Muscle layer of colon (tissue), 2 donors: Measurements from ENCODE around the gene SORCS1.

ENCODE experiments used
- H3K27ac ChIP-seq: one replicate; pipeline ENCODE4 v1.7.0; 2013; ENCODE audit warnings: low read depth, mild to moderate bottlenecking, low read length, moderate library complexity
- H3K27me3 ChIP-seq, 2 donors: one replicate each; pipeline ENCODE4 v1.7.0; 2013; ENCODE audit warnings: low read length in 2 of 2, mild to moderate bottlenecking in 2 of 2; ENCODE audit not compliant: insufficient read depth in 2 of 2, control insufficient read depth in 1 of 2
- H3K36me3 ChIP-seq: one replicate; pipeline ENCODE4 v1.7.0; 2013; ENCODE audit warnings: mild to moderate bottlenecking, low read length; ENCODE audit not compliant: insufficient read depth
- H3K4me1 ChIP-seq: one replicate; pipeline ENCODE4 v1.7.0; 2013; ENCODE audit warnings: mild to moderate bottlenecking, low read length; ENCODE audit not compliant: insufficient read depth
- H3K4me3 ChIP-seq, 2 donors: one replicate each; pipeline ENCODE4 v1.7.0; 2013; ENCODE audit warnings: low read length in 2 of 2, low read depth in 1 of 2, mild to moderate bottlenecking in 1 of 2, moderate library complexity in 1 of 2
- H3K9ac ChIP-seq: one replicate; pipeline ENCODE4 v1.7.0; 2013; ENCODE audit warnings: low read length
- H3K9me3 ChIP-seq: one replicate; pipeline ENCODE4 v1.7.0; 2013; ENCODE audit warnings: mild to moderate bottlenecking, low read length
- donor health status: abdominal sarcoma.
- donor health status: Adenocarcinoma of cecum.

The SORCS1 gene

DNA sequence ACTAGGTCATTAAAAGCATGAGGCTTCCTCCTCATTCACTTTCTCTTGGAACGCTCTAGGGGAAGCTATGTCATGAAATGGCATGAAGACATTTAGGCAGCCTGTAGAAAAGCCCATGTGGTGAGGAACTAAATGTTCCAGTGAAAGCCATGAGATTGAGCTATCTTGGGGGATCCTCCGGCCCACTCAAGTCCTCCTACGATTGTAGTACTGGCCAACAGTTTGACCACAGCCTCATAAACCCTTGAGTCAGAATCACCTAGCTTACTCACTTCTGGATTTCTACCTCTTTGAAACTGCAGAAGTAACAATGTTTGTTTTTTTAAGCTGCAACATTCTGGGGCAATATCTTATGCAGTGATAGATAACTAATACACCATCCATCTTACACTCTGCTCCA lies 605.1 kb downstream of the SORCS1 start:
- Histone ChIP-seq H3K9me3 (no peaks in the 10 kb centered on the region), H3K27ac (no peak overlapping the region), H3K9ac (no peak overlapping the region), H3K4me1 (no peaks in the 10 kb centered on the region), H3K36me3 (no peaks in the 10 kb centered on the region), H3K27me3 (no peaks in the 10 kb centered on the region), H3K4me3 (no peak overlapping the region)

DNA sequence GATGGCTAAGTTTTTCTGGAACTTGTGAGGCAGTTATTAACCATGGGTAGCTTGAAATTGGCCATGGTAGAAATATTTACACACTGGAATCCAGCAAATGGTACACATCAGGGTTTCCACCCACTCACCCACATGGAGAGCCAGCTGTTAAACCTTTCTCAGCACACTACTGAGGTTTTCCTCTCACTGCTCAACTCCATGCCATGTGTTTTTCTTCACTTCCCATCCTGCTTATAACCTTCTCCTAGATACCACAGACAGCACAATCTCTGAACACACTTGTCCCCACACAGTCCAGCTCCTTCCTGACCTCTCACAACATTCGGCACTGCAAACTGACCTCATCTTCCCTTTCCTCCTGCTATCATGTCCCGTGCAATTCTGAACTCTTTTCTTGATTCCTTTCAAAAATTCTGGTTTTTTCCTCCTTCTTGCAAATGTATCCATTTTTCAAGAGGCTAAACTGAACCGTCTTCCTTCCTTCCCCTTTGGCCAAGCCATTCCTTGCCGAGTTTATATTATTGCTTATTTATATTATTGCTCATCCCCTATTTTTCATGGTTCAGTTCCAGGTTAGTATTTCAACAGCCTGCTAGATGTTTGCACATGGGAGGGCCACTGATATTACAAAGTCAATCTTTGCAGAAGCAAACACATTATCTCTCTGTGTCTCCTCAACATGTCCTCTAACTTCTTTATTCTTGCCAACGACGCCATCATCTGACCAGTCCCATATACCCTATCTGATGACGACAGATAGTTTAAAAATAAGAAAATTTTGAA lies 606.4 kb downstream of the SORCS1 start:
- no peaks in the 10 kb centered on the region for H3K4me1 ChIP-seq
- H3K4me3 ChIP-seq: no peak overlapping the region
- no peaks in the 10 kb centered on the region for H3K27me3 ChIP-seq
- H3K36me3 ChIP-seq: no peaks in the 10 kb centered on the region
- H3K9ac ChIP-seq: no peak overlapping the region
- no peaks in the 10 kb centered on the region for H3K9me3 ChIP-seq
- no peak overlapping the region for H3K27ac ChIP-seq

DNA sequence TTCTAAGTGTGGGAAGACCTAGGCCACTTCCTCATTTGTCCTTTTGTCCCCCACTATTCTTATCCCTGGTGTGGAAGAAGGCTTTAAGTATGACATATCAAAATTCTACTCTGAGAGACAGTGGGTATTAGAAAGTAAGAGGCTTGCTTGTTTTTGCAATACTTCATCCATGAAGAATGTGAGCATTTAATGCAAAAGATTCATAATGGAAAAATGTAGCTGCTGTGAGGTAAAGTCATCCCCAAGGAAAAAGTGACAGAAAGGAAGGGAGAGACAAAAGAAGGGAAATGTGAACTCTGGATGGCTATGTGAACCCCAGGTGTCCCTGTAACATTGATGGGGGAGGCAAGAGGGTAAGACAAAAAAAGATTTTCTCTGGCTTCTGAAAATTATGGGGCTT lies 607.5 kb downstream of the SORCS1 start:
- Histone ChIP-seq H3K27me3 (no peaks in the 10 kb centered on the region), H3K9ac (no peak overlapping the region), H3K27ac (no peak overlapping the region), H3K36me3 (no peaks in the 10 kb centered on the region), H3K4me3 (no peak overlapping the region), H3K4me1 (no peaks in the 10 kb centered on the region), H3K9me3 (no peaks in the 10 kb centered on the region)

DNA sequence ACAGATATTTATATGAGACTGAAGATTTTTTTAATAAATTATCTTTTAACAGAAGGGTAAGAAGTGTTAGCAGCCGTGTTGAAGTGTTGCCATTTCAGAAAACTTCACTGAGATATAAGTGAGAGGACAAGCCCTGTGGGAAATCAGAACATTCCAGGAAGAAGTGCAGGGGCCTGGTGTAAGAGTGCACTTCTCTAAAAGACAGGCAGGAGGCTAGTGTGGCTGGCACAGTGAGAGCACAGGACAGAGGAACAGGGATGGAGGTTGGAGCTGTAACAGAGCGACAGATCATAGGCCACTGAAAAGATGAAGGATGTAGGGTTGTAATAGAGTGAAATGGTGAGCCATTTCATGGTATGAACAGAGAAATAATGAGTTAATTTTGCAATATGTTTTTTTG lies 608.9 kb downstream of the SORCS1 start:
- no peaks in the 10 kb centered on the region for H3K4me1 ChIP-seq
- no peaks in the 10 kb centered on the region for H3K36me3 ChIP-seq
- H3K27ac ChIP-seq: no peak overlapping the region
- no peak overlapping the region for H3K4me3 ChIP-seq
- no peaks in the 10 kb centered on the region for H3K9me3 ChIP-seq
- no peaks in the 10 kb centered on the region for H3K27me3 ChIP-seq
- H3K9ac ChIP-seq: no peak overlapping the region

DNA sequence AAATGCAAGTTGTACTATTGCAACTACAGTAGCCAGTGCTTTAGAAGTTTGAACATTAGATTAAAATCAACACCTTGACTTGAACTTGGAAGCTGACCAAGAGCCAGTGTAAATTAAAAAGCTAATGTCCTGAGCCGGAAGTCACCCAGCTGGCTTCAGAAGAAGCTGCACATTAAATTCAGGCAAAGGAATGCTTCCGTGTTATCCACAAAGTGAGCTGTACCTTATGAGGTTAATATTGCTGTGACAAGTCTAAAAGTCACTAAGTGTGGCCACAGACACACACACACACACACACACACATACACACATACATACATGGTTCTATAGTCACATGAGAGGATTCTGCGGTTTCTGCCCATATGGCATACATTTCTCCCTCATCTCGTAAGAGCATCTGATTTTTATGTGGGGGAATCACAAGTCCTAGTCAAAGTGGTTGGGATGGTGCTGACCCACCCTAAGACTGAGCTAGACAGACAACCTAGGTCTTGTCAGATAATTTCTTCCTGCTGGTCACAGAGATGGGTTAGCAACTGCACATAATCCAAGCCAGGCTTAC lies 612.9 kb downstream of the SORCS1 start:
- Histone ChIP-seq H3K4me1 (no peaks in the 10 kb centered on the region), H3K4me3 (no peak overlapping the region), H3K9ac (no peak overlapping the region), H3K36me3 (no peaks in the 10 kb centered on the region), H3K27ac (no peak overlapping the region), H3K27me3 (no peaks in the 10 kb centered on the region), H3K9me3 (no peaks in the 10 kb centered on the region)

DNA sequence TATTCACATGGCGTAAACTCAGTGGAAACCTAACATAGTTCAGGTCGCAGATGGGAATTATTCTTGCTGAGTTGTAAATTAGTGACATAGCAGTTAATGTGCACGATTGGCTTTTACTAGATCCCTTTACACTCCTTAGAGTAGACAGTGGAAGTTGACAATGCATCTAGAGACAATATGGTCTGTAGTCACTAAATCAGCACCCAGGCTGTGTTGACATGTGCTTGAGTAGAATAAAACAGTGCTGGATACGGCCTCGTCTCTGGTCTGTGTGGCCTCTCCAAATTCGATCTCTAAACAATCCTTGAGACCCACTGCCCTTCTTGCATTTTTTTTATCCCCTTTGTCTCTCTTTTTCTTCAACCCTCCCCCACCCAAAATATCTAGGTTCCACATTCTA lies 615.7 kb downstream of the SORCS1 start:
- no peaks in the 10 kb centered on the region for H3K27me3 ChIP-seq
- H3K9ac ChIP-seq: no peak overlapping the region
- H3K4me1 ChIP-seq: no peaks in the 10 kb centered on the region
- H3K4me3 ChIP-seq: no peak overlapping the region
- H3K9me3 ChIP-seq: no peaks in the 10 kb centered on the region
- H3K36me3 ChIP-seq: no peaks in the 10 kb centered on the region
- no peak overlapping the region for H3K27ac ChIP-seq

DNA sequence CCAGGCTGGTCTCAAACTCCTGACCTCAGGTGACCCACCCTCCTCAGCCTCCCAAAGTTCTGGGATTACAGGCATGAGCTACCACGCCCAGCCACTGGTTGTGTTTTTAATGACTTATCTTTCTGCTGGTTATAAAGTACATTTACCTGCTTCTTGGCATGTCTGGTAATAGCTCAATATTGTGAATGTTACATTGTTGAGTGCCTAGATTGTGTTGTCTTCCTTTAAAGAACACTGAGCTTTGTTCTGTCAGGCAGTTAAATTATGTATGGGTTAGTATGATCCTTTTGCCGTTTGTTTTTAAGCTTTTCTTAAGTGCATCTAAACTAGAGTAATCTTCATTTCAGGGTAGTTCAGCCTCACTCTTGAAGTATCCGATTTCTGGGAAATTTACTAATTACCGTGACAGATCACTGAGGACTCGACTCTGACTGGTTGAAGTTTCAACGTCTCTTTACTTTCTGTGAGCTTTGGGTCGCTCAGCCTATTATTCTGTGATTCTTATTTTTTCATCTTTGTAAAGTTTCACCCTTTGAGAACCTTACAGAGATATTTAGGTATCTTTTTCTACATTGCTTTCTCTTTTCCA lies 617.4 kb downstream of the SORCS1 start:
- H3K27me3 ChIP-seq: no peaks in the 10 kb centered on the region
- H3K4me3 ChIP-seq: no peak overlapping the region
- no peaks in the 10 kb centered on the region for H3K36me3 ChIP-seq
- no peaks in the 10 kb centered on the region for H3K4me1 ChIP-seq
- no peak overlapping the region for H3K27ac ChIP-seq
- no peak overlapping the region for H3K9ac ChIP-seq
- no peaks in the 10 kb centered on the region for H3K9me3 ChIP-seq

DNA sequence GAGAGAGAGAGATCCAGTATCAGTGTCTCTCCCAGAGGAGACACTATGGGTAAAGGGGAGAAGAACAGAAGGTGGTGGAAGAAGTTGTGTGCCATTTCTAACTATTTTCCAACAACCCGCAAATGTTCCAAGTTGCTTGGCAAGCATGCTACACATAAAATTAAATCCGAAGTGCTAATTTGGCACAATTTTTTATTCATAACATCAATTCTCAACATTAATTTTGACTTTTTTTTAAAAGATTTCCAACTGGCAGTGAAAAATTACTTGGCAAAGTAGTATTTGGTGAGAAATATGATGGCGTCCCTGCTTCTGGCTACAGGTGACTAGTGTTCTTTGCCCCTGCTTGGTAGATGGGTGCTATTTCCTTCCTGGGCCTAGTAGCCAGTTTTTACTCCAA lies 622.0 kb downstream of the SORCS1 start:
- H3K4me1 ChIP-seq: no peaks in the 10 kb centered on the region
- H3K9me3 ChIP-seq: no peaks in the 10 kb centered on the region
- H3K4me3 ChIP-seq: no peak overlapping the region
- no peak overlapping the region for H3K27ac ChIP-seq
- H3K36me3 ChIP-seq: no peaks in the 10 kb centered on the region
- no peak overlapping the region for H3K9ac ChIP-seq
- no peaks in the 10 kb centered on the region for H3K27me3 ChIP-seq

DNA sequence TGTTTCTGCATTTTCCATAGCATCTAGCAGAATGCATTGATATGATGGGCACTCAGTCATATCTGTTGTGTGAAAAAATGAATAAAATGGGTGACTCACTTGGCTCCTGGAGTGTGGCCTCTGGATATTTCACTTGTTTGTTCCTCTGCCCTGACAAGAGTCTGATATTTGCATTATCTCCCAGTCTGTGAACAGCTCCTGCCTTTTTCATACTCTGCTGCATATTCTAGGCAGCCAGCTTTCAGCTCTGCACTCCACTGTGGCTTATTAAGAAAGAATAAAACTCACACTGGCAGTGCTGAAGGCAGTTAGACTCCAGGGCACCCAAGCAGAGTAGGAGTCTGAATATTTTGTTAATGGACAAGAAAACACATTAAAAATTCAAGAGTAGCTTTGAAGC lies 623.9 kb downstream of the SORCS1 start:
- Histone ChIP-seq H3K9ac (no peak overlapping the region), H3K36me3 (no peaks in the 10 kb centered on the region), H3K27ac (no peak overlapping the region), H3K9me3 (no peaks in the 10 kb centered on the region), H3K4me3 (no peak overlapping the region), H3K4me1 (no peaks in the 10 kb centered on the region), H3K27me3 (no peaks in the 10 kb centered on the region)

DNA sequence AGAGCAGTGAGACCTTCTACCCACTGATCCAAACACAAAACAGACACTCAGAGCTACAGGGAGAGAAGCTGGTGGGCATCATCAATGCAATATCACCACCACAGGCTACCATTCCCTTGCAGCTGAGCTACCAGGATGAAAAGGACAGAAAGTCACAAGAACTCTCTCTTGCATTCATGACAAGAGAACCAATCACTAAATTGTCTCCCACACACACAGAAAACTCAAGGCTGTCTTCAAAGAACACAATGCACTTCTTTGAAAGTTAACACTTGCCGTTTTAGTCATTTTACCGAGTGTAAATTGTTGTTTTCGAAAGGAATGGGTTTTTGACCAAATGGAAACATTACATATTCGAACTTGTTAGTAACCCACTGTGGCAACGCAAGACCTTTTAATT lies 626.6 kb downstream of the SORCS1 start:
- Histone ChIP-seq H3K9ac (no peak overlapping the region), H3K27ac (no peak overlapping the region)

DNA sequence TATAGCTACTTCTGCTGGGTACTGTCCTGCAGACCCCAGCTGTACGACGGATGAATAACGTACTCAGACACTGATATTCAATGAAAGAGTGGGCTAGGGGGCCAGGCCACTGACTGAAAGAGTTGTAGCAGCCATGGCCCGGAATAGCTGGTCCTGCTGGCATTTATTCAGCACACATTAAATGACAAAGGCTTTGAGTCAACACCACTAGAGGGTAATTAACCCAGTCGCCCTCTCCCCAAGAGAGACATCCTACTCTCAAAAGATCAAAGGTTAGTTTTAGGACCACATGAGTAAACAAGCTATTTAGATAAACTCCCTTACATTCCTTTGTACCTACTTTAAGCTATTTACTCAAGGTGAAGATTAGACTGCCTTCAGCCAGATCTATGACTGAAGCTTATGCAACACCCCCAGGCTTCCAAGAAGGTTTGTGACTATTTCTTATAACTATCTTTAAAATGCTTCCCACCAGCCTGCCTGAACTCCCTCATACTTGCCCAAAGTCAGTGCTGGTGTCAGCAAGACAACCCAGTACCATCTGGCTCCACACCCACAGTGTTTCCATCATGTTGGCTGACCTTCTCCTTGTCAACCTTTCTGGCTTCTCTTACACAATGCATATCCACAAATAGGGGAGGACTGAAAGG lies 629.1 kb downstream of the SORCS1 start:
- no peak overlapping the region for H3K9ac ChIP-seq
- H3K4me3 ChIP-seq: no peak overlapping the region
- no peak overlapping the region for H3K27ac ChIP-seq
- H3K9me3 ChIP-seq: no peaks in the 10 kb centered on the region
- no peaks in the 10 kb centered on the region for H3K27me3 ChIP-seq
- H3K36me3 ChIP-seq: no peaks in the 10 kb centered on the region
- H3K4me1 ChIP-seq: no peaks in the 10 kb centered on the region

More for the DNA sequence above, 626.6 kb downstream of the SORCS1 start:
- no peaks in the 10 kb centered on the region for H3K4me1 ChIP-seq
- no peaks in the 10 kb centered on the region for H3K9me3 ChIP-seq
- H3K27me3 ChIP-seq: no peaks in the 10 kb centered on the region
- H3K36me3 ChIP-seq: no peaks in the 10 kb centered on the region
- H3K4me3 ChIP-seq: no peak overlapping the region
